ENCODE data around the gene STK16. TPM values are rescaled to one million over a fixed set of nuclear protein-coding genes. Genes with fewer than 3 reads are reported as not detected.
"Not testable (repeated sequence)": the region's sequence is repeated elsewhere in the genome, so short reads cannot be mapped to it uniquely, and the experiment has no call there.

The STK16 gene
- total RNA-seq (10 to 100 TPM; 17.0 to 30.5 (median 22.8) TPM), polyA plus RNA-seq (10 to 100 TPM; 33.6 to 47.6 (median 44.2) TPM)
- long read RNA-seq, donor 1, transcript STK16-204 (8 exons, 2,868 nt) = major isoform, 5 of 6 reads
- long read RNA-seq, donor 1, partial matches to known transcripts = 0 of 6 reads
- long read RNA-seq, donor 1, other reads (novel, unspliced or antisense) = 0 of 6 reads
- long read RNA-seq, donor 2, transcript STK16-204 (8 exons, 2,868 nt) = major isoform, 7 of 10 reads
- long read RNA-seq, donor 2, partial matches to known transcripts = 0 of 10 reads
- long read RNA-seq, donor 2, other reads (novel, unspliced or antisense) = 0 of 10 reads

- TF ChIP-seq CTCF (IDR thresholded peaks at IDR 0.05 in 8 of 11, conservative IDR thresholded peaks at IDR 0.05 in 3 of 11) = peak in 3 of 11 experiments; percentile 5 to 37 (median 32)
- TF ChIP-seq POLR2AphosphoS5 (IDR thresholded peaks at IDR 0.05) = peak; percentile 98 to 99 (median 99)
- peak in 2 of 3 donors; percentile 51 to 71 for TF ChIP-seq POLR2A (IDR thresholded peaks at IDR 0.05)
- WGBS, 5 donors = 0 to 1% (median 1%) methylated on average over 20 to 46 of the region's 46 CpGs
- Histone ChIP-seq H3K27ac (peak within 1 kb of the TSS; percentile 94 to 99 (median 97)), H3K36me3 (peaks cover 0 to 33% (median 10%) of the 10 kb centered on the region in 6 donors), H3K27me3 (replicated peaks in 1 of 7) (no peaks in the 10 kb centered on the region), H3K4me1 (peaks cover 43 to 74% (median 60%) of the 10 kb centered on the region in 6 donors), H3K4me3 (peak within 1 kb of the TSS; percentile 69 to 88 (median 76)), H3K9me3 (no peaks in the 10 kb centered on the region)
- DNase-seq = peak; percentile 98
- intact Hi-C loops (cut with DNase I; ENCODE audit: low total_unique reads) = no loop called here
Observed at GRCh38 chr2:219245148-219245898, at the start of gene STK16, which contains the start of gene GLB1L. STK16 (plus strand) TSS chr2:219245479; CDS start chr2:219246000, 521 bp downstream. GLB1L (minus strand) TSS chr2:219245444; CDS start chr2:219243573, 1,871 bp downstream.

GRCh38 chr2:219197388-219197787, 47.9 kb upstream of the STK16 start:
- Histone ChIP-seq H3K27ac (no peak overlapping the region), H3K36me3 (no peaks in the 10 kb centered on the region), H3K9me3 (no peaks in the 10 kb centered on the region), H3K4me1 (no peaks in the 10 kb centered on the region), H3K27me3 (replicated peaks in 1 of 7) (peaks cover 0 to 20% (median 0%) of the 10 kb centered on the region in 7 donors), H3K4me3 (no peak overlapping the region)
- intact Hi-C loops (cut with DNase I; ENCODE audit: low total_unique reads) = no loop called here
- no peak for TF ChIP-seq POLR2AphosphoS5 (IDR thresholded peaks at IDR 0.05)
- DNase-seq = no peak
- 77 to 100% (median 92%) methylated on average over 1 of the region's 1 CpG for WGBS, 5 donors

- Histone ChIP-seq H3K4me3 (no peak overlapping the region), H3K27ac (no peak overlapping the region), H3K36me3 (no peaks in the 10 kb centered on the region), H3K27me3 (replicated peaks in 1 of 7) (peaks cover 0 to 20% (median 0%) of the 10 kb centered on the region in 7 donors), H3K4me1 (no peaks in the 10 kb centered on the region), H3K9me3 (no peaks in the 10 kb centered on the region)
- 82 to 90% (median 85%) methylated on average over 5 of the region's 5 CpGs for WGBS, 5 donors
- DNase-seq = no peak
- no peak for TF ChIP-seq POLR2A (IDR thresholded peaks at IDR 0.05)
- TF ChIP-seq POLR2AphosphoS5 (IDR thresholded peaks at IDR 0.05) = no peak
- no peak for TF ChIP-seq CTCF (IDR thresholded peaks at IDR 0.05 in 8 of 11, conservative IDR thresholded peaks at IDR 0.05 in 3 of 11)
- intact Hi-C loops (cut with DNase I; ENCODE audit: low total_unique reads) = no loop called here
Observed at GRCh38 chr2:219198974-219199373, 46.3 kb upstream of the STK16 start.

- Histone ChIP-seq H3K4me1 (no peaks in the 10 kb centered on the region), H3K27ac (no peak overlapping the region), H3K27me3 (replicated peaks in 1 of 7) (peaks cover 0 to 20% (median 0%) of the 10 kb centered on the region in 7 donors), H3K4me3 (no peak overlapping the region), H3K36me3 (no peaks in the 10 kb centered on the region), H3K9me3 (no peaks in the 10 kb centered on the region)
- peak; percentile 22 for DNase-seq
- TF ChIP-seq POLR2AphosphoS5 (IDR thresholded peaks at IDR 0.05) (no peak), CTCF (IDR thresholded peaks at IDR 0.05 in 8 of 11, conservative IDR thresholded peaks at IDR 0.05 in 3 of 11) (no peak)
- 84 to 88% (median 86%) methylated on average over 12 of the region's 12 CpGs for WGBS, 5 donors
- intact Hi-C loops (cut with DNase I; ENCODE audit: low total_unique reads) = no loop called here
Observed at GRCh38 chr2:219199470-219200211, 45.6 kb upstream of the STK16 start.

GRCh38 chr2:219200502-219201326, 44.6 kb upstream of the STK16 start:
- H3K27me3 ChIP-seq (replicated peaks in 1 of 7) = peaks cover 0 to 20% (median 0%) of the 10 kb centered on the region in 7 donors
- DNase-seq = peak; percentile 54
- H3K4me1 ChIP-seq; H3K36me3 ChIP-seq; H3K9me3 ChIP-seq; intact Hi-C loops (cut with DNase I; ENCODE audit: low total_unique reads): not testable (repeated sequence)
- H3K27ac ChIP-seq = peak overlapping the region in 3 of 8 donors; percentile 13 to 68 (median 48)
- peak overlapping the region in 1 of 8 donors; percentile 35 for H3K4me3 ChIP-seq
- 68 to 81% (median 79%) methylated on average over 23 to 25 of the region's 26 CpGs for WGBS, 5 donors

GRCh38 chr2:219201331-219201730, 43.9 kb upstream of the STK16 start:
- H3K9me3 ChIP-seq; H3K36me3 ChIP-seq; intact Hi-C loops (cut with DNase I; ENCODE audit: low total_unique reads); H3K27ac ChIP-seq; DNase-seq; H3K4me1 ChIP-seq; H3K4me3 ChIP-seq: not testable (repeated sequence)
- WGBS, 5 donors = 83 to 94% (median 91%) methylated on average over 8 to 21 of the region's 21 CpGs
- H3K27me3 ChIP-seq (replicated peaks in 1 of 7) = peaks cover 0 to 20% (median 0%) of the 10 kb centered on the region in 7 donors
